ENCODE data around the gene PCBP3.

GRCh38 chr21:45985471-45986315 lies 342.2 kb downstream of the PCBP3 start:
- TF ChIP-seq CTCF (IDR thresholded peaks at IDR 0.05) (no peak), POLR2AphosphoS5 (IDR thresholded peaks at IDR 0.05) (no peak)
